ENCODE data around the gene SLC7A6.

- no peak for TF ChIP-seq POLR2A (IDR thresholded peaks at IDR 0.05)
- TF ChIP-seq, protein P1, sequence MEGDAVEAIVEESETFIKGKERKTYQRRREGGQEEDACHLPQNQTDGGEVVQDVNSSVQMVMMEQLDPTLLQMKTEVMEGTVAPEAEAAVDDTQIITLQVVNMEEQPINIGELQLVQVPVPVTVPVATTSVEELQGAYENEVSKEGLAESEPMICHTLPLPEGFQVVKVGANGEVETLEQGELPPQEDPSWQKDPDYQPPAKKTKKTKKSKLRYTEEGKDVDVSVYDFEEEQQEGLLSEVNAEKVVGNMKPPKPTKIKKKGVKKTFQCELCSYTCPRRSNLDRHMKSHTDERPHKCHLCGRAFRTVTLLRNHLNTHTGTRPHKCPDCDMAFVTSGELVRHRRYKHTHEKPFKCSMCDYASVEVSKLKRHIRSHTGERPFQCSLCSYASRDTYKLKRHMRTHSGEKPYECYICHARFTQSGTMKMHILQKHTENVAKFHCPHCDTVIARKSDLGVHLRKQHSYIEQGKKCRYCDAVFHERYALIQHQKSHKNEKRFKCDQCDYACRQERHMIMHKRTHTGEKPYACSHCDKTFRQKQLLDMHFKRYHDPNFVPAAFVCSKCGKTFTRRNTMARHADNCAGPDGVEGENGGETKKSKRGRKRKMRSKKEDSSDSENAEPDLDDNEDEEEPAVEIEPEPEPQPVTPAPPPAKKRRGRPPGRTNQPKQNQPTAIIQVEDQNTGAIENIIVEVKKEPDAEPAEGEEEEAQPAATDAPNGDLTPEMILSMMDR (IDR thresholded peaks at IDR 0.05) = no peak
These were observed 19.8 kb upstream of the SLC7A6 start for GRCh38 chr16:68244481-68244902.
